ENCODE data around the gene PSMA5. TPM values are rescaled to one million over a fixed set of nuclear protein-coding genes. Genes with fewer than 3 reads are reported as not detected.

PSMA5 gene
- total RNA-seq, 1 donor from 2014 or later = 65.7 TPM

DNA sequence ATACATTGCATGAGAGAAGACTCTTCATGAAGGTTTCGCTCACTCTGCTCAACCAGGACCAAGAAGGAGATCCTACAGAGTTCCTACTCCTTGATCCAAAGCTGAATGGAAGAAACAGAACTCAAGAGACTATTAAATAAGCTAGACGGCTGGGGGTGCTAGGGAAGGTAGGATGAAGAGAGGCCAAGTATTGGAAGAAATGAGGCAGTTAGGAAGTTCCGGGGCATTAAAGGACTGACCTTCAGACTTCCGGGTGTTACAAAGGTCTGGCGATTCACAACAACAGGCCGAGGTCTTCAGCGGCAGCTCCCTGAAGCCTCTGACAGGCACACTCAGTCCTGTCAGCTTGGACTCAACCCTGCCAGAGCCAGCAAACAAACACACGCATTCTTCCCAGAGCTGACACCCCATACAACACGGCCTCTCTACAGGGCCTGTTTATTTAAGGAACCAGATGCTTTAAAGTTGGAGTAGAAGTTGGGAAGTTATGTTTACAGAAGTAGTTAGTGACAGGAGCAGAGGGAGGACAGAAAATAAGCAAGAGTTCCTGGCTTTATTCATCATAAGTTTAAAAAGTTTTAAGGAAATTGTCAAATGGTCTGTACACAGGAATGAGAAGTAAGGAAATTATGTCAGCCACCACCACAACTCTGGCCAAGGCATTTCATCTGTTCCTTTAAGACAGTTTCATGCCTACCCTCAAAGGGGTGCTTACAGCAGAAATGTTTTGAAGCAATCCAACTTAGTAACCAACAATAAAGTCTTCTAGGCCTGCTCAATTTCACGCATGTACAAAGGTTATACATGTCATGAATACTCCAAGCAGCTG, 33.2 kb downstream of the PSMA5 start:
- TF ChIP-seq, protein P1, sequence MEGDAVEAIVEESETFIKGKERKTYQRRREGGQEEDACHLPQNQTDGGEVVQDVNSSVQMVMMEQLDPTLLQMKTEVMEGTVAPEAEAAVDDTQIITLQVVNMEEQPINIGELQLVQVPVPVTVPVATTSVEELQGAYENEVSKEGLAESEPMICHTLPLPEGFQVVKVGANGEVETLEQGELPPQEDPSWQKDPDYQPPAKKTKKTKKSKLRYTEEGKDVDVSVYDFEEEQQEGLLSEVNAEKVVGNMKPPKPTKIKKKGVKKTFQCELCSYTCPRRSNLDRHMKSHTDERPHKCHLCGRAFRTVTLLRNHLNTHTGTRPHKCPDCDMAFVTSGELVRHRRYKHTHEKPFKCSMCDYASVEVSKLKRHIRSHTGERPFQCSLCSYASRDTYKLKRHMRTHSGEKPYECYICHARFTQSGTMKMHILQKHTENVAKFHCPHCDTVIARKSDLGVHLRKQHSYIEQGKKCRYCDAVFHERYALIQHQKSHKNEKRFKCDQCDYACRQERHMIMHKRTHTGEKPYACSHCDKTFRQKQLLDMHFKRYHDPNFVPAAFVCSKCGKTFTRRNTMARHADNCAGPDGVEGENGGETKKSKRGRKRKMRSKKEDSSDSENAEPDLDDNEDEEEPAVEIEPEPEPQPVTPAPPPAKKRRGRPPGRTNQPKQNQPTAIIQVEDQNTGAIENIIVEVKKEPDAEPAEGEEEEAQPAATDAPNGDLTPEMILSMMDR (IDR thresholded peaks at IDR 0.05; ENCODE audit: insufficient read depth, low read length, poor library complexity, severe bottlenecking) = no peak
- no peaks in the 10 kb centered on the region for H3K27me3 ChIP-seq (ENCODE audit: control insufficient read depth, insufficient read depth, low read length)
- no peak for DNase-seq (ENCODE audit: low read depth)
- H3K4me3 ChIP-seq (ENCODE audit: low read depth, low read length) = no peak overlapping the region
- no peaks in the 10 kb centered on the region for H3K36me3 ChIP-seq (ENCODE audit: control insufficient read depth, insufficient read depth, low read length)

DNA sequence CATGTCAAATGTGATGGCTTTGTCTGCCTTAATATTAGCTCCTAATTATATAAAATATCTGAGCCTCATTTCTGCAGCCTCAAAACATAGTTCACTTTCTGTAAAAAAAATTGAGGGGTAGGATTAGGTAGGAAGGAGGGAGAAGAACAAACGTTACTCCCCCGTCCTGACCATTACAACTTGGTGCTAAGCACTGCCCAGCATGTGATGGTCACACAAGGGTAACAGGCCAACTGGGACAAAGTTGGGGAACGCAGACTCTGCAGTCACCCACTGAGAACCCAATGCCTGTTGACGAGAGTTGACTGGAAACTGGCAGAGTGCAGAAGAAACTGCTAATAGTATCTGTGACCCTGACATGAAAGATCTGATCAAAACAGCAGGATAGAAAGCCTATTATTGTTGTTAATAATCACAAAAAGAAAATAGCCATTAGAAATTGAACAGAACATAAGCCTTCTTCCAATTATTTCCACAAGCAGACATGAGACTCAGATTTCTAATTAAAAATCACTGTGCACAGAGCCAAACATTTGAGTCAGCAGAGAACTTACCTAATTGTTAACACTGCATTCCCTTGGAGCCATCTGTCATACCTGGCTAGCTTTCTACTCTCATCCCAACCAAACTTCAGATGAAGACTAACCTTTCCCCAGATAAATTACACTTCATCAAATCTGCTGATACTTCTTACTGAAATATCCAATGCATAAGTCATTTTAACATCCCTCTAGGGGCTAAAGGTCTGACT, 34.0 kb downstream of the PSMA5 start:
- Histone ChIP-seq H3K36me3 (ENCODE audit: control insufficient read depth, insufficient read depth, low read length) (no peaks in the 10 kb centered on the region), H3K4me3 (ENCODE audit: low read depth, low read length) (no peak overlapping the region), H3K27me3 (ENCODE audit: control insufficient read depth, insufficient read depth, low read length) (no peaks in the 10 kb centered on the region)
- TF ChIP-seq, protein P1 (IDR thresholded peaks at IDR 0.05; ENCODE audit: insufficient read depth, low read length, poor library complexity, severe bottlenecking) = no peak
- no peak for DNase-seq (ENCODE audit: low read depth)

DNA sequence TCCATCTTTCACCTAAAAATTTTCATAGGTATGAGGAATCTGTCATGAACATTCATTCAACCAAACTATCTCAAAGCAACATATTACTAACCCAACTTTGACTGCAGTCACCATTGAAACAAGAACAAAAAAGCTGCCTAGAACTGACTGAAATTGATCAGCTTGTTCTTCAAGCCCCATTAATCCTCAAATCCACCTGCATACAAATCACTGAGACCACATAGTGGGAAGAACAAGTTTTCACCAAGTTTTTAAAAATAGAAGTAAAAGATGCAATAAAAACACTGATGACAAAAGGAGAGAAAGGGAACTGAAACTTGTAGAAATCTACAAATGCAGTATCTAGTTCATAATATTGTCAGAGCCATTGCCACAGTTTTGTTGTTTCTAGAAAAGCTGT, 34.6 kb downstream of the PSMA5 start:
- Histone ChIP-seq H3K4me3 (ENCODE audit: low read depth, low read length) (no peak overlapping the region), H3K36me3 (ENCODE audit: control insufficient read depth, insufficient read depth, low read length) (no peaks in the 10 kb centered on the region)
- no peak for DNase-seq (ENCODE audit: low read depth)

DNA sequence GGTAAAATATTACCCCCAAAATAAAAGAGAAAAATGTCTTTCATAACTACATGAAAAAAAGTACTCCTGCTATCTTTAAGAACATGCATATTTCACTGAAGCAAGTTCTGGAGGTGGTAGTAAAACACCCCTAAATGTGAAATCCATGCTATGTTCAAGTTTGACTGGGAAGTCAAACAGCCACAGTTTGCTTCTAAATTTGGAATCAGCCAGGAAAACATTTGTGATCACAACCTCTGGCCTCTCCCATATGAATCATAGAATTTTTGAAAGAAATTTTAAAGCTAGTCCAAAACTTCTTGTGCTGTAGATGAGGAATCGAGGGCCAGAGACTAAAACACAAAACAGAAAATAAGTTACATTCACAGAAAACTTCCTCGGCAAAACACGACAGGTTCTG, 35.1 kb downstream of the PSMA5 start:
- no peak for DNase-seq (ENCODE audit: low read depth)
- Histone ChIP-seq H3K27me3 (ENCODE audit: control insufficient read depth, insufficient read depth, low read length) (no peaks in the 10 kb centered on the region), H3K36me3 (ENCODE audit: control insufficient read depth, insufficient read depth, low read length) (no peaks in the 10 kb centered on the region), H3K4me3 (ENCODE audit: low read depth, low read length) (no peak overlapping the region)
- TF ChIP-seq, protein P1 (IDR thresholded peaks at IDR 0.05; ENCODE audit: insufficient read depth, low read length, poor library complexity, severe bottlenecking) = no peak

More for the DNA sequence above, 34.6 kb downstream of the PSMA5 start:
- TF ChIP-seq, protein P1 (IDR thresholded peaks at IDR 0.05; ENCODE audit: insufficient read depth, low read length, poor library complexity, severe bottlenecking) = no peak
- H3K27me3 ChIP-seq (ENCODE audit: control insufficient read depth, insufficient read depth, low read length) = no peaks in the 10 kb centered on the region

DNA sequence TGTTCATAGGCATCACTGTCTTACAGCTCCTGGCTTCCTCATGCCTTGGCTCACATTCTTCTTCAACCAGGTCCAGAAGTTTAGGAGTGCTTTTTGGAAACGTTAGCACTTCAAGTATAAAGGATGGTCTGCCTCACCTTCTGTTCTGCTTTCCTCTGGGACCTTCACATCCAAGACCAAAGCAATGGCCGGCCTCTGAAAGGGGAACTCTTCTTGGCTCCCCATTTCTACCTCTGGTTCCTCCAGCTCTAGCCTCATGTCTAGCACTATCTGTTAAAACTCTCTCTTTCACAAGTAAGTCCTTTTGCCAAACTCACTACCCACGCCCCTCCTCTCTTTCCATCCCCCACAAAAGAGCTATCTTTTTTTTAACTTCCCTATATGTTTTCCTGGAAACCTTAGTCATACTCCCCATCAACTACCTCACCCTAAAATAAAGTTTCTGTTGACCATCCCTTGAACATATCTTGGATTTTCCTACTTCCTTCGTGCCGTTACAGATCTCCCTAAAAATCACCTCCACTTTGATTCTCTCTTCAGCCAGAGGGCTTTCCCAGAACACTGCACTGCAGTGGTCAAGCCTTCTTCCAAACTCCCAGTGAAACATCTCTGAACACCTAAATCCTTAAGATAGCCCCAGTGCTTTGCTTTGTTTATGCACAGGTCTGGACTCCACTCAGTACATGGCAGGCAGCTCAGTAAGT, 36.5 kb downstream of the PSMA5 start:
- H3K36me3 ChIP-seq (ENCODE audit: control insufficient read depth, insufficient read depth, low read length) = no peaks in the 10 kb centered on the region
- no peak for DNase-seq (ENCODE audit: low read depth)
- TF ChIP-seq, protein P1 (IDR thresholded peaks at IDR 0.05; ENCODE audit: insufficient read depth, low read length, poor library complexity, severe bottlenecking) = no peak
- no peaks in the 10 kb centered on the region for H3K27me3 ChIP-seq (ENCODE audit: control insufficient read depth, insufficient read depth, low read length)
- no peak overlapping the region for H3K4me3 ChIP-seq (ENCODE audit: low read depth, low read length)

Data from kidney epithelial cell (primary cell).